GM04503 (cell line): ENCODE data around the gene TTC17.
"Not testable (repeated sequence)": the region's sequence is repeated elsewhere in the genome, so short reads cannot be mapped to it uniquely, and the experiment has no call there.

Source experiments
- DNase-seq: peaks from one replicate; pipeline ENCODE4 v3.0.0-alpha.2; 2012; ENCODE audit warnings: low read depth

TTC17 gene

GRCh38 chr11:43382614-43383013, 23.9 kb downstream of the TTC17 start:
- DNase-seq = no peak

GRCh38 chr11:43384393-43384792, 25.7 kb downstream of the TTC17 start:
- no peak for DNase-seq

DNA sequence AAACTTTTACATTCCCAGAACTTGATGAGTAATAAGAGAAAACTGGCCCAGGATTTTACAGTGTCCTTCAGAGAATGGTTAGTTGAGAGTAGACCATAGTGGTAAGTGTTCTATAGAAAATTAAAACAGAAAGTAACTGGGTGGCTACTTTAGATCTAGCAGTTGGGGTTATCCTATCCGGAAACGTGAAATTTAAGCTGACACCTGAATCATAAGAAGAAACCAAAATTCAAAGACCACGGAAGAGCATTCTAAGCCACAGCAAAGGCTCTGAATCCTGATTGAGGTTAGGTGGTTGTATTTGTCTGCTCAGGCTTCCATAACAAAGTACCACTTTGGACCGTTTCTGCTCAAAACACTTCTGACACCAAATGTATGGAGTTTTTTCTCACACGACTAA, 34.0 kb downstream of the TTC17 start:
- DNase-seq = no peak

DNA sequence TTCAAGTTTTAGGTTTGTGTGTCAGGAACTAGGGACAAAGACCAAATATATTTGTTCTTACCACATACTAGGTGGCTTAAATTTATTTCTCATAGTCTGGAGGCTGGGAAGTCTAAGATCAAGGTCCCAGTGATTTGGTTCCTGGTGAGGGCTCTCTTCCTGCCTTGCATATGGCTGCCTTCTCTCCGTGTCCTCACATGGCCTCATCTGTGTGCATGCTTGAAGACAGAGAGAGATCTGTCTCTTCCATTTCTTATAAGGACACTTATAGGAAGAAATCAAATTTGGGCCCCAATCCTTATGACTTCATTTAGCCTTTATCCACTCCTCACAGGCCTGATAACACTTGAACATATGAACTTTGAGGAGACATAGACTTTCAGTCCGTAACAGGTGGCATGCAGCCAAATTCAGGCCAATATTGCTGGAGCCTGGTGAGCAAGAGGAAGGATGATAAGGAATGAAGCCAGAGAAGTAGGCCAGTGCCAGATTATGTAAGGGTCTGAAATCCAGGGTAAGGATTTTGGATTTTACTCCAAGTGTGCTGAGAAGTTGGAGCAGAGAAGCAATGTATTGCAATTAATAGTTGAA, 35.1 kb downstream of the TTC17 start:
- DNase-seq = no peak

DNA sequence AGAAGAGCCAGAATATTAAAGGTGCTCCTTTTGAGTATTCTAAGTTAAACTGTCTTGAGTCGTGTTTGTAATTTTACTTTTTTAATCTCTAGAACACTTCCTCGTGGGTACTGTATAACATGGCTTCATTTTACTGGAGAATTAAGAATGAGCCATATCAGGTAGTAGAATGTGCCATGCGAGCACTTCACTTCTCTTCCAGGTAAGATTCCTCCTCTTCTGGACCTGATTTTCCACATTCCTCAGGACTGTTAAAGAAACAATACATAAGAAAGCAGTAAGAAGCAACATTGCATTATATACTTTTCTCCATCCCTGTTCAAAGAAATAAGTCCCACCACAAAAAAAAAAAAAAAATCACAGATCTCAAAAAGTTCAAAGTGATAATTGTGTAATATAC, 37.9 kb downstream of the TTC17 start:
- no peak for DNase-seq

- DNase-seq = no peak
These were observed 38.5 kb downstream of the TTC17 start for GRCh38 chr11:43397251-43397650.

DNA sequence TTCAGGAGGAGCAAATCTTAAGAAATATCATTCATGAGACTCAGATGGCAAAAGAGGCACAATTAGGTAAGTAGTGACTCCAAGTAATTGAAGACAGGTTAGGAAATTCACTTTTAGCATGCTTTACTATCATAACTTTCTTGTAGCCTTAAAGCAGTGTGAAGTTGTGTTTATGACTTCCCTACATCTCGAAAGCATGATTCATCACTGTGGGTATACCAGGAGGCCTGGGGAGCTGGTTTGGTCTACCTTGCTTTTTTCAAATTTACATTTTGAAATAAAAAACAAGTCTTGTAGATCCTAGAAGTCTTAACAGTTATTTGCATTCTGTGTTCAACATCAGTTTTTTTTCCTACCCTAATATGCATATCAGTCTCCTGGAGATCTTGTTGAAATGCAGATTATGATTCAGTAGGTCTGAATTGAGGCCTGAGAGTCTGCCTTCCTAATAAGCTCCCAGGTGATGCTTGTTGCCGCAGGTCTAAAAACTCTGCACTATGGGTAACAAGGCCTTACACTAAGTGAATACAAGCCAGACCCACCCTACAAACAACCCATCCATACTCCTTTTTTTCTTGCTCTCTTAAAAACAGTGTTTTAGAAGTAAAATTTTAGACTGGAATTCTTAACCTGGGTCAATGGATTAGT, 41.4 kb downstream of the TTC17 start:
- no peak for DNase-seq

GRCh38 chr11:43401252-43401651, 42.5 kb downstream of the TTC17 start:
- DNase-seq = no peak

DNA sequence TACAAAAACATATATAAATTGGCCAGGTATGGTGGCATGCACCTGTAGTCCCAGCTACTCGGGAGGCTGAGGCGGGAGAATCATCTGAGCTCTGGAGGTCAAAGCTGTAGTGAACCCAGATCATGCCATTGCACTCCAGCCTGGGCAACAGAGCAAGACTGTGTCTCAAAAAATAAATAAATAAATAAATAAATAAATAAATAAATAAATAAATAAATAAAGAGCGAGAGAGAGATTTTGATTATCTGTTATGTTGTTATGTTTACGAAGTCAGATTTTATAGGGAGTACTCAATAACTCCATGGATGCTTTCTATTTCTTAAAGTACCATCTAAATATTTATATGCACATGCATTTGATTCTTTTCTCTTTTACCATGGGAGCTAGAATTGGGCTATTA, 43.1 kb downstream of the TTC17 start:
- not testable (repeated sequence) for DNase-seq

DNA sequence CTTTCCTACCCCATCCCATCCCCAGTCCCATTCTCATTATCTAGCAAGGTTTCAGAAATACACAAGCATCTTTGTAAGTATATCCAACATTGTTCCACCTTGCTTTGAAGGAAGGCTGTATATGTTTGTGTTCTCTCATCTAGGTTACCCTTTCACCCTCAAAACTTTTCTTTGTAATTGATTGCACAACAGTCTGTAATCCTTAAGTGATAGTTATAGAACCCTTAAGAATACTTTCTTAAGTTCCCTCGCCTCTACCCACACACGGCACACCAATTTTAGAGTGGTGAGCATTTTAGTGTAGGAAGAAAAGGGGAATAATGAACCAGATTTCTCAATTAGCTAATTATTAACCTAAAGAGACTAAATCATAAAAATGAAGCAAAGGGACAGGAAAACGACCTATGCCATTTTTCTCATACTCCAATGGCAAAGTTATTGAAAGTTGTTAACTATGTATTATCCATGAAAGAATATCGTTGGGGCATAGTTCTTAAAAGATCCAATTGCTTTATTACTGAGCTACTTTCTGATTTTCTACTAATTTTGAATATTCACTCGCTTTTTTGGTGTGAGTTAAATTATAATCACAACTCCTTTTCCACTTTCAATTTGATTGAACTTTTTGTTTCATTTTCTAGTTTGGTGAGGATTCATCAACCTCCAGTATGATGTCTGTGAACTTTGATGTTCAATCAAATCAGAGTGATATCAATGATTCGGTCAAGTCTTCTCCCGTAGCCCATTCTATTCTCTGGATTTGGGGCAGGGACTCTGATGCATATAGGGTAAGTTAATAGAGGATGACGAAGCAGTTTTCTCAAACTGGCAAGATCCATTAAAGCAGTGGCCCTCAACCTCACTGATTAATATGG, 44.9 kb downstream of the TTC17 start:
- DNase-seq = no peak

- DNase-seq = no peak
These were observed 45.7 kb downstream of the TTC17 start for GRCh38 chr11:43404406-43404805.

DNA sequence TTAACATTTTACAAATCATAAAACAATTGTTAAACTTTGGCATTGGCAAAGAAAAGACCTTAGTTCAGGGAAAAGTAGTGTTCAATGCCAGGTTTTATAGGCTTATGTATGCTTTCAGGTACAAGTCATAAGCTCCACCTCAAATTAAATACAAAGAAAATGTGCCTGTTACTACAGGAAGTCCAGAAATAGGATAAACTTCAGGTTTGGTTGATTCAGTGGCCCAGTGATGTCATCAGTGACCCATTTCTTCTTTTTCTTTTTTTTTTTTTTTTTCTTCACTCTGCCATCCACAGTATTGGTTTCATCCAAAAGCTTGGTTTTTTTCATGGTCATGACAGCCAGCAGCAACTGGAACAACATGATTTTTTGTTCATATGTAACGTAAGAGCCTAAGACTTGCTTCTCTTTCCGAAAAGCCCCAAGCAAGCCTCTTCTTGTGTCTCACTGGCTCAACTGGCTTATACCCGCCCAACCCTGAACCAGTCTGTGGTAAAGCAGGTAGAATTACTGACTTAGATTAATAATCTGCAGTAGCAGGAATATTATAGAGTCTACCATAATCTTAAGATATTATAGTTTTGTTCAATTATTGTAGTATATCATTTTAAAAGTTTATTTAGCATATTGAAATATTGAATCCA, 46.2 kb downstream of the TTC17 start:
- no peak for DNase-seq

DNA sequence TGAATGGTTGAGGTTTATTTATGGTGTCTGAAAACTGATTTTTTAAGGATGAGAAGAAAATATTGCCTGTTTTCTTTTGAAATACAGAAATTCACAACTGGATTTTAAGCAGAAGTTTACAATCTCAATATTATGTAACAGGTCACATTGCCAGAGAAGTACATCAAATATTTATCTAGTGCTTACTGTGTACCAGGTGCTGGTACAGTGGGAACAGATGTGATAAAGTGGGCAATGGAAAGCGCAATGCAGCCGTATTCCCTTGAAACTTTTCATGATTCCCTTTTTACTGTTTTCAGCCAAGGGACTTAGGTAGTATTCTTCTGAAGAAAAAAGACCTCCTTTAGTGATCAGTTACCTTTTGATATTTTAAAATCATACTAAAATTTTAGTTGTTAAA, 49.6 kb downstream of the TTC17 start:
- no peak for DNase-seq

- no peak for DNase-seq
These were observed 51.7 kb downstream of the TTC17 start for GRCh38 chr11:43410394-43410793.

- DNase-seq = no peak
These were observed 59.5 kb downstream of the TTC17 start for GRCh38 chr11:43418197-43418596.

DNA sequence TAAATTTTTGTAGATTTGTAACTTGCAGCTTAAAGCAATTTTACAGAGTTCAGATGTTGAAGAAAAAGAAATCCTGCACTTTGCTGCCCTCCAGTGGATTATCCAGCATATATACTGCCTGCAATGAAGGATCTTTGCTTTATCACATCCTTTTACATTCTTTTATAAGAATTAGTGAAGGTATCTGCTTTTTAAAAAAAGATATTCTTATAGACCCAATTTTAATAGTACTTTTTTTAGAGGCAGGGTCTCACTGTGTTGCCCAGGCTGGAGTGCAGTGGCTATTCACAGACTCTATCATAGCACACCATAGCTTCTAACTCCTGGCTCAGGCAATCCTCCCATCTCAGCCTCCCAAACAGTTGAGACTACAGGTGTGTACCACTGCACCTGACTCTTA, 60.7 kb downstream of the TTC17 start:
- DNase-seq = no peak

- DNase-seq = no peak
These were observed 69.3 kb downstream of the TTC17 start for GRCh38 chr11:43427971-43428370.

- not testable (repeated sequence) for DNase-seq
These were observed 72.2 kb downstream of the TTC17 start for GRCh38 chr11:43430916-43431315.

GRCh38 chr11:43434893-43435292, 76.2 kb downstream of the TTC17 start:
- no peak for DNase-seq

- no peak for DNase-seq
These were observed 81.8 kb downstream of the TTC17 start for GRCh38 chr11:43440486-43440885.

- no peak for DNase-seq
These were observed 85.1 kb downstream of the TTC17 start for GRCh38 chr11:43443811-43444210.

DNA sequence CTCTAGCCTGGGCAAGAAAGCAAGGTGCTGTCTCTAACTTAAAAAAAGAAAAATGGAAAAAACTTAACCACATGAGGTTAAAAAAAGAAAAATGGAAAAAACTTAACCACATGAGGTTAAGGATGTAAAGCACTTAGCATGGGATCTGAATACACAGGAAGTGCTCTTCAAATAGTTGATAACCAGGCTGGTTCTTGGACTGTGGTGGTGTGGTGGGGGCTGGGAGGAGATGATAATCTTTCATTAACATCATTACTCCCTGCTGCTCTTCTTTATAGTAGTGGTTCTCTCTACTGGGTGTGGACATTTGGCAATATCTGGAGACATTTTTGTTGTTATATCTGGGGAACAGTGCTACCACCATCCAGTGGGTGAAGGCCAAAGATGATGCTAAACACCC, 88.4 kb downstream of the TTC17 start:
- DNase-seq = no peak

DNA sequence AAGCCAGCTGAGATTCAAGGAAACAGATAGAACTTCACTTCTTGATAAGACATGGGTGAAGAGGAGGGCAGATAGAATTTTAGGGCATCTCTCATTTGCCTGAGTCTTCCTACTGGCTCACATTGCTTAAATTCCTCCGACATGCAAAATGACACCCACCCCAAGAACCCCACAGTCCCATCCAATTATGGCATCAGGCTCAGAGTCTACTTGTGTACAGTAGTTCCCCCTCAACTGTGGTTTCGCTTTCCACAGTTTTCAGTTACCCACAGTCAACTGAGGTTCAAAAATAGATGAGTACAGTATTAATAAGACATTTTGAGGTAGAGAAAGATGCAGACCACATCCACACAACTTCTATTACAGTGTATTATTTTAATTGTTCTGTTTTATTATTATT, 99.8 kb downstream of the TTC17 start:
- DNase-seq = no peak
